Vagina (tissue), 2 donors: ENCODE data around the gene HSPA8. TPM values are rescaled to one million over a fixed set of nuclear protein-coding genes. Genes with fewer than 3 reads are reported as not detected.

ENCODE experiments used
- DNase-seq, 2 donors: peaks; one replicate each; pipeline ENCODE4 v3.0.0-alpha.2; 2017; ENCODE audit errors: extremely low spot score in 2 of 2
- H3K27ac ChIP-seq: fragments of 200-600 bp; sonication (generic); one replicate; pipeline ENCODE4 v1.5.1; 2019
- H3K27me3 ChIP-seq: fragments of 200-600 bp; sonication (generic); one replicate; pipeline ENCODE4 v1.5.1; 2019
- H3K36me3 ChIP-seq, 2 donors: fragments of 200-600 bp; sonication (generic); one replicate each; pipeline ENCODE4 v1.5.1; 2017 to 2019
- H3K4me1 ChIP-seq: fragments of 200-600 bp; sonication (generic); one replicate; pipeline ENCODE4 v1.5.1; 2019
- H3K4me3 ChIP-seq, 2 donors: fragments of 200-600 bp; sonication (generic); 1 replicate in 1 of 2; 2 replicates in 1 of 2; pipeline ENCODE4 v1.5.1; 2016 to 2019
- H3K9me3 ChIP-seq: fragments of 200-600 bp; sonication (generic); one replicate; pipeline ENCODE4 v1.5.1; 2019
- CTCF ChIP-seq, 3 experiments: fragments of 450-650 bp in 2 of 3; fragments of 200-600 bp in 1 of 3; sonication (generic) in 1 of 3; IDR thresholded peaks; one replicate each; pipeline ENCODE4 v1.5.1; 2017 to 2019; ENCODE audit warnings: antibody characterized with exemption in 3 of 3, mild to moderate bottlenecking in 2 of 3, moderate library complexity in 2 of 3
- POLR2A ChIP-seq, 2 donors: fragments of 450-650 bp; IDR thresholded peaks; one replicate each; pipeline ENCODE4 v1.6.1; 2017; ENCODE audit warnings: antibody characterized with exemption in 2 of 2, mild to moderate bottlenecking in 2 of 2, moderate library complexity in 2 of 2
- POLR2AphosphoS5 ChIP-seq, 2 donors: sonication (generic); formaldehyde crosslinking; IDR thresholded peaks; one replicate each; pipeline ENCODE4 v1.9.0; 2017; ENCODE audit warnings: antibody characterized with exemption in 2 of 2, mild to moderate bottlenecking in 2 of 2, low read depth in 1 of 2; ENCODE audit not compliant: insufficient read depth in 1 of 2
- intact Hi-C: fragments of 100-400 bp; cut with DNase I; formaldehyde crosslinking; loops from one replicate; pipeline ENCODE4 v1.15.1; 2023
- total RNA-seq: library from RNA; depleted of rRNA; stranded (reverse); fragments of >200 nt; gene quantifications from one replicate; pipeline ENCODE4 v1.2.3, GENCODE V29; 2016

HSPA8 gene
- total RNA-seq, 1 donor from 2014 or later = 584 TPM

GRCh38 chr11:123086305-123086704 is 24.4 kb upstream of the HSPA8 start:
- intact Hi-C loops = no loop called here
- no peaks in the 10 kb centered on the region for H3K9me3 ChIP-seq
- no peak for DNase-seq
- H3K27ac ChIP-seq = no peak overlapping the region
- TF ChIP-seq POLR2AphosphoS5 (IDR thresholded peaks at IDR 0.05; ENCODE audit: insufficient read depth in 1 of 2, low read depth in 1 of 2) = no peak
- no peak for TF ChIP-seq CTCF (IDR thresholded peaks at IDR 0.05)
- TF ChIP-seq POLR2A (IDR thresholded peaks at IDR 0.05) = no peak
- no peaks in the 10 kb centered on the region for H3K27me3 ChIP-seq
- H3K36me3 ChIP-seq = no peaks in the 10 kb centered on the region
- H3K4me1 ChIP-seq = peaks cover 7% of the 10 kb centered on the region
- no peak overlapping the region for H3K4me3 ChIP-seq

GRCh38 chr11:123085497-123085896 is 23.6 kb upstream of the HSPA8 start:
- Histone ChIP-seq H3K27ac (no peak overlapping the region), H3K4me3 (no peak overlapping the region)
- TF ChIP-seq CTCF (IDR thresholded peaks at IDR 0.05) (no peak), POLR2A (IDR thresholded peaks at IDR 0.05) (no peak), POLR2AphosphoS5 (IDR thresholded peaks at IDR 0.05; ENCODE audit: insufficient read depth in 1 of 2, low read depth in 1 of 2) (no peak)

GRCh38 chr11:123084454-123084853 is 22.5 kb upstream of the HSPA8 start:
- Histone ChIP-seq H3K4me3 (no peak overlapping the region), H3K27ac (no peak overlapping the region), H3K27me3 (no peaks in the 10 kb centered on the region), H3K4me1 (peaks cover 7% of the 10 kb centered on the region), H3K9me3 (no peaks in the 10 kb centered on the region), H3K36me3 (no peaks in the 10 kb centered on the region)
- intact Hi-C loops = no loop called here
- no peak for DNase-seq
- TF ChIP-seq CTCF (IDR thresholded peaks at IDR 0.05) (no peak), POLR2A (IDR thresholded peaks at IDR 0.05) (no peak), POLR2AphosphoS5 (IDR thresholded peaks at IDR 0.05; ENCODE audit: insufficient read depth in 1 of 2, low read depth in 1 of 2) (no peak)

More at GRCh38 chr11:123085497-123085896, 23.6 kb upstream of the HSPA8 start:
- H3K36me3 ChIP-seq = no peaks in the 10 kb centered on the region
- no peaks in the 10 kb centered on the region for H3K27me3 ChIP-seq
- intact Hi-C loops = no loop called here
- no peaks in the 10 kb centered on the region for H3K9me3 ChIP-seq
- DNase-seq = no peak
- peaks cover 7% of the 10 kb centered on the region for H3K4me1 ChIP-seq

GRCh38 chr11:123083623-123084029 is 21.7 kb upstream of the HSPA8 start:
- peak overlapping the region; percentile 9 for H3K27ac ChIP-seq
- TF ChIP-seq POLR2AphosphoS5 (IDR thresholded peaks at IDR 0.05; ENCODE audit: insufficient read depth in 1 of 2, low read depth in 1 of 2) (no peak), CTCF (IDR thresholded peaks at IDR 0.05) (no peak), POLR2A (IDR thresholded peaks at IDR 0.05) (no peak)
- intact Hi-C loops = no loop called here
- no peaks in the 10 kb centered on the region for H3K36me3 ChIP-seq
- H3K9me3 ChIP-seq = no peaks in the 10 kb centered on the region
- peaks cover 7% of the 10 kb centered on the region for H3K4me1 ChIP-seq
- no peak for DNase-seq
- H3K4me3 ChIP-seq = no peak overlapping the region
- H3K27me3 ChIP-seq = no peaks in the 10 kb centered on the region

GRCh38 chr11:123082977-123083376 is 21.0 kb upstream of the HSPA8 start:
- H3K4me3 ChIP-seq = no peak overlapping the region
- H3K4me1 ChIP-seq = peaks cover 7% of the 10 kb centered on the region
- H3K36me3 ChIP-seq = no peaks in the 10 kb centered on the region
- DNase-seq = no peak
- no peaks in the 10 kb centered on the region for H3K27me3 ChIP-seq
- no peak overlapping the region for H3K27ac ChIP-seq
- no peak for TF ChIP-seq POLR2AphosphoS5 (IDR thresholded peaks at IDR 0.05; ENCODE audit: insufficient read depth in 1 of 2, low read depth in 1 of 2)
- no peak for TF ChIP-seq POLR2A (IDR thresholded peaks at IDR 0.05)
- TF ChIP-seq CTCF (IDR thresholded peaks at IDR 0.05) = no peak
- H3K9me3 ChIP-seq = no peaks in the 10 kb centered on the region
- intact Hi-C loops = no loop called here
